Measurements from ENCODE around the gene RANBP1.

RANBP1 gene

GRCh38 chr22:20106205-20106848, 9.6 kb upstream of the RANBP1 start:
- DNase-seq (ENCODE audit: low read depth in 1 of 2, low spot score in 1 of 2): no peak
- in situ Hi-C loops (cut with HindIII; ENCODE audit: low pct_unique_long_range_greater_than_20kb, low sequenced_read_pairs): no loop called here
- TF ChIP-seq JUND (IDR thresholded peaks at IDR 0.05; ENCODE audit: low read depth): no peak

GRCh38 chr22:20106849-20107237, 9.1 kb upstream of the RANBP1 start:
- in situ Hi-C loops (cut with HindIII; ENCODE audit: low pct_unique_long_range_greater_than_20kb, low sequenced_read_pairs): no loop called here
- no peak for TF ChIP-seq JUND (IDR thresholded peaks at IDR 0.05; ENCODE audit: low read depth)
- DNase-seq (ENCODE audit: low read depth in 1 of 2, low spot score in 1 of 2): no peak

GRCh38 chr22:20107471-20107901, 8.4 kb upstream of the RANBP1 start:
- no peak for TF ChIP-seq JUND (IDR thresholded peaks at IDR 0.05; ENCODE audit: low read depth)
- DNase-seq (ENCODE audit: low read depth in 1 of 2, low spot score in 1 of 2): no peak
- in situ Hi-C loops (cut with HindIII; ENCODE audit: low pct_unique_long_range_greater_than_20kb, low sequenced_read_pairs): no loop called here

GRCh38 chr22:20107951-20108756, 7.8 kb upstream of the RANBP1 start:
- DNase-seq (ENCODE audit: low read depth in 1 of 2, low spot score in 1 of 2): no peak
- in situ Hi-C loops (cut with HindIII; ENCODE audit: low pct_unique_long_range_greater_than_20kb, low sequenced_read_pairs): no loop called here
- no peak for TF ChIP-seq JUND (IDR thresholded peaks at IDR 0.05; ENCODE audit: low read depth)

- DNase-seq (ENCODE audit: low read depth in 1 of 2, low spot score in 1 of 2): no peak
- TF ChIP-seq JUND (IDR thresholded peaks at IDR 0.05; ENCODE audit: low read depth): no peak
- in situ Hi-C loops (cut with HindIII; ENCODE audit: low pct_unique_long_range_greater_than_20kb, low sequenced_read_pairs): no loop called here
These were observed 7.1 kb upstream of the RANBP1 start for GRCh38 chr22:20108757-20109230.

GRCh38 chr22:20109411-20110358, 6.2 kb upstream of the RANBP1 start:
- no peak for DNase-seq (ENCODE audit: low read depth in 1 of 2, low spot score in 1 of 2)
- in situ Hi-C loops (cut with HindIII; ENCODE audit: low pct_unique_long_range_greater_than_20kb, low sequenced_read_pairs): no loop called here
- no peak for TF ChIP-seq JUND (IDR thresholded peaks at IDR 0.05; ENCODE audit: low read depth)

GRCh38 chr22:20110359-20110985, 5.4 kb upstream of the RANBP1 start:
- in situ Hi-C loops (cut with HindIII; ENCODE audit: low pct_unique_long_range_greater_than_20kb, low sequenced_read_pairs): no loop called here
- TF ChIP-seq JUND (IDR thresholded peaks at IDR 0.05; ENCODE audit: low read depth): no peak
- no peak for DNase-seq (ENCODE audit: low read depth in 1 of 2, low spot score in 1 of 2)

- TF ChIP-seq JUND (IDR thresholded peaks at IDR 0.05; ENCODE audit: low read depth): no peak
- DNase-seq (ENCODE audit: low read depth in 1 of 2, low spot score in 1 of 2): peak in 1 of 2 experiments; percentile 40
- in situ Hi-C loops (cut with HindIII; ENCODE audit: low pct_unique_long_range_greater_than_20kb, low sequenced_read_pairs): no loop called here
These were observed 4.7 kb upstream of the RANBP1 start for GRCh38 chr22:20111045-20111688.

- in situ Hi-C loops (cut with HindIII; ENCODE audit: low pct_unique_long_range_greater_than_20kb, low sequenced_read_pairs): no loop called here
- TF ChIP-seq JUND (IDR thresholded peaks at IDR 0.05; ENCODE audit: low read depth): no peak
- DNase-seq (ENCODE audit: low read depth in 1 of 2, low spot score in 1 of 2): no peak
These were observed 3.9 kb upstream of the RANBP1 start for GRCh38 chr22:20111689-20112622.

GRCh38 chr22:20112623-20113511, 3.0 kb upstream of the RANBP1 start:
- no peak for DNase-seq (ENCODE audit: low read depth in 1 of 2, low spot score in 1 of 2)
- TF ChIP-seq JUND (IDR thresholded peaks at IDR 0.05; ENCODE audit: low read depth): no peak
- in situ Hi-C loops (cut with HindIII; ENCODE audit: low pct_unique_long_range_greater_than_20kb, low sequenced_read_pairs): no loop called here

Data from T47D (cell line).